GM12878 (cell line): Measurements from ENCODE around the gene ANO2.

ENCODE experiments used
- BRCA1 ChIP-seq: IDR thresholded peaks from 2 replicates; pipeline ENCODE4 v1.6.1; 2011; ENCODE audit warnings: low read depth, low read length, improper control_type of control experiment
- TF ChIP-seq, protein P1 (sequence below), 3 experiments: IDR thresholded peaks in 2 of 3; conservative IDR thresholded peaks in 1 of 3; 2 replicates each; pipeline ENCODE4 v1.5.1; 2011; ENCODE audit warnings: low read depth in 3 of 3, low read length in 3 of 3, mild to moderate bottlenecking in 3 of 3, control low read depth in 2 of 3, moderate library complexity in 2 of 3, inconsistent platforms in 1 of 3, mixed read lengths in 1 of 3; ENCODE audit not compliant: control insufficient read depth in 2 of 3, insufficient read depth in 1 of 3; ENCODE audit errors: extremely low read depth in 1 of 3

DNA sequence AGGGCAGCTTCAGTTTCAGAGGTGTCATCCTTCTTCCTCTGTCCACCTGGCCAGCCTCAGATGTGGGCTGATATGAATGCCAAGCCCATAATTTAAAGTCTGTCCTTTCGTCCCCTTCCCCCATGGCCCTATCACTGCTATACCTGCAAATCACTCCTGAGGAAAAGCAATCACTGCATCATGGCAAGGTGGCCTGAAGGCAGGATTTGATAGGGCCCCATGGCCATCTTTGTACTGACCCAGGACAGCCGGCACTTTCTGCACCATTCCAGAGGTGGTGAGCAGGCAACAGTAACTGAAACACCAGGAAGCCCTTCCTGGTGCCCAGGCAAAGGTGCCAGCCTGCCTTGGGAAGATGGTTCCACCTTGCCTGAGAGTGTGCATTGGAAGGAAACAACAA is 60.8 kb downstream of the ANO2 start:
- TF ChIP-seq, protein P1, sequence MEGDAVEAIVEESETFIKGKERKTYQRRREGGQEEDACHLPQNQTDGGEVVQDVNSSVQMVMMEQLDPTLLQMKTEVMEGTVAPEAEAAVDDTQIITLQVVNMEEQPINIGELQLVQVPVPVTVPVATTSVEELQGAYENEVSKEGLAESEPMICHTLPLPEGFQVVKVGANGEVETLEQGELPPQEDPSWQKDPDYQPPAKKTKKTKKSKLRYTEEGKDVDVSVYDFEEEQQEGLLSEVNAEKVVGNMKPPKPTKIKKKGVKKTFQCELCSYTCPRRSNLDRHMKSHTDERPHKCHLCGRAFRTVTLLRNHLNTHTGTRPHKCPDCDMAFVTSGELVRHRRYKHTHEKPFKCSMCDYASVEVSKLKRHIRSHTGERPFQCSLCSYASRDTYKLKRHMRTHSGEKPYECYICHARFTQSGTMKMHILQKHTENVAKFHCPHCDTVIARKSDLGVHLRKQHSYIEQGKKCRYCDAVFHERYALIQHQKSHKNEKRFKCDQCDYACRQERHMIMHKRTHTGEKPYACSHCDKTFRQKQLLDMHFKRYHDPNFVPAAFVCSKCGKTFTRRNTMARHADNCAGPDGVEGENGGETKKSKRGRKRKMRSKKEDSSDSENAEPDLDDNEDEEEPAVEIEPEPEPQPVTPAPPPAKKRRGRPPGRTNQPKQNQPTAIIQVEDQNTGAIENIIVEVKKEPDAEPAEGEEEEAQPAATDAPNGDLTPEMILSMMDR (IDR thresholded peaks at IDR 0.05 in 2 of 3, conservative IDR thresholded peaks at IDR 0.05 in 1 of 3; ENCODE audit: control insufficient read depth in 2 of 3, extremely low read depth in 1 of 3, insufficient read depth in 1 of 3, low read depth in 3 of 3, low read length in 3 of 3), result no peak
- no peak for TF ChIP-seq BRCA1
